Lower lobe of right lung (tissue), 2 donors: Measurements from ENCODE around the gene MPG. TPM values are rescaled to one million over a fixed set of nuclear protein-coding genes. Genes with fewer than 3 reads are reported as not detected.
"Not testable (repeated sequence)": the region's sequence is repeated elsewhere in the genome, so short reads cannot be mapped to it uniquely, and the experiment has no call there.

Experiments used
- ATAC-seq, 2 donors: fragments of 200-7000 bp; cut with Tn5 transposase; one replicate each; pipeline ENCODE4 v1.9.1; 2020 to 2022; ENCODE audit warnings: mild to moderate bottlenecking in 2 of 2, moderate library complexity in 2 of 2
- DNase-seq: peaks from one replicate; pipeline ENCODE4 v3.0.0-alpha.2; 2020
- H3K27ac ChIP-seq: fragments of 200-600 bp; one replicate; pipeline ENCODE4 v1.8.0; 2022
- H3K27me3 ChIP-seq: fragments of 200-600 bp; one replicate; pipeline ENCODE4 v1.8.0; 2022; ENCODE audit warnings: low read depth
- H3K36me3 ChIP-seq: fragments of 200-600 bp; one replicate; pipeline ENCODE4 v1.8.0; 2022; ENCODE audit warnings: mild to moderate bottlenecking
- H3K4me1 ChIP-seq: fragments of 200-600 bp; one replicate; pipeline ENCODE4 v1.8.0; 2022
- H3K4me3 ChIP-seq: fragments of 200-600 bp; one replicate; pipeline ENCODE4 v1.8.0; 2022; ENCODE audit warnings: mild to moderate bottlenecking
- H3K9me3 ChIP-seq: fragments of 200-600 bp; one replicate; pipeline ENCODE4 v1.8.0; 2022
- intact Hi-C: fragments of 100-400 bp; cut with DNase I; formaldehyde crosslinking; loops from one replicate; pipeline ENCODE4 v1.11.0; 2022
- total RNA-seq: library from RNA; stranded (reverse); fragmentation: NEBNext Ultra II Directional; extraction: Animal tissue kit (Norgen Biotek cat#: 25700); gene quantifications from one replicate; pipeline ENCODE4 v1.2.1, GENCODE V29; 2021
- TF ChIP-seq, protein P1 (sequence below): fragments of 200-600 bp; IDR thresholded peaks from one replicate; pipeline ENCODE4 v1.8.0; 2022; ENCODE audit warnings: antibody characterized with exemption, mild to moderate bottlenecking
- donor health status: DM: no; HTN: yes; CAD: no; lungs with severe emphysema.

Gene MPG
- total RNA-seq, 1 donor from 2014 or later = 38.5 TPM

- Histone ChIP-seq H3K4me3 (no peak overlapping the region), H3K27ac (peak overlapping the region; percentile 62), H3K4me1 (peaks cover 16% of the 10 kb centered on the region), H3K9me3 (no peaks in the 10 kb centered on the region), H3K27me3 (no peaks in the 10 kb centered on the region), H3K36me3 (no peaks in the 10 kb centered on the region)
- DNase-seq (no peak), ATAC-seq (peak in 1 of 2 donors; percentile 1)
- intact Hi-C loops = no loop called here
- TF ChIP-seq, protein P1, sequence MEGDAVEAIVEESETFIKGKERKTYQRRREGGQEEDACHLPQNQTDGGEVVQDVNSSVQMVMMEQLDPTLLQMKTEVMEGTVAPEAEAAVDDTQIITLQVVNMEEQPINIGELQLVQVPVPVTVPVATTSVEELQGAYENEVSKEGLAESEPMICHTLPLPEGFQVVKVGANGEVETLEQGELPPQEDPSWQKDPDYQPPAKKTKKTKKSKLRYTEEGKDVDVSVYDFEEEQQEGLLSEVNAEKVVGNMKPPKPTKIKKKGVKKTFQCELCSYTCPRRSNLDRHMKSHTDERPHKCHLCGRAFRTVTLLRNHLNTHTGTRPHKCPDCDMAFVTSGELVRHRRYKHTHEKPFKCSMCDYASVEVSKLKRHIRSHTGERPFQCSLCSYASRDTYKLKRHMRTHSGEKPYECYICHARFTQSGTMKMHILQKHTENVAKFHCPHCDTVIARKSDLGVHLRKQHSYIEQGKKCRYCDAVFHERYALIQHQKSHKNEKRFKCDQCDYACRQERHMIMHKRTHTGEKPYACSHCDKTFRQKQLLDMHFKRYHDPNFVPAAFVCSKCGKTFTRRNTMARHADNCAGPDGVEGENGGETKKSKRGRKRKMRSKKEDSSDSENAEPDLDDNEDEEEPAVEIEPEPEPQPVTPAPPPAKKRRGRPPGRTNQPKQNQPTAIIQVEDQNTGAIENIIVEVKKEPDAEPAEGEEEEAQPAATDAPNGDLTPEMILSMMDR = no peak
Measured at GRCh38 chr16:35678-36305, 42.2 kb upstream of the MPG start.

DNA sequence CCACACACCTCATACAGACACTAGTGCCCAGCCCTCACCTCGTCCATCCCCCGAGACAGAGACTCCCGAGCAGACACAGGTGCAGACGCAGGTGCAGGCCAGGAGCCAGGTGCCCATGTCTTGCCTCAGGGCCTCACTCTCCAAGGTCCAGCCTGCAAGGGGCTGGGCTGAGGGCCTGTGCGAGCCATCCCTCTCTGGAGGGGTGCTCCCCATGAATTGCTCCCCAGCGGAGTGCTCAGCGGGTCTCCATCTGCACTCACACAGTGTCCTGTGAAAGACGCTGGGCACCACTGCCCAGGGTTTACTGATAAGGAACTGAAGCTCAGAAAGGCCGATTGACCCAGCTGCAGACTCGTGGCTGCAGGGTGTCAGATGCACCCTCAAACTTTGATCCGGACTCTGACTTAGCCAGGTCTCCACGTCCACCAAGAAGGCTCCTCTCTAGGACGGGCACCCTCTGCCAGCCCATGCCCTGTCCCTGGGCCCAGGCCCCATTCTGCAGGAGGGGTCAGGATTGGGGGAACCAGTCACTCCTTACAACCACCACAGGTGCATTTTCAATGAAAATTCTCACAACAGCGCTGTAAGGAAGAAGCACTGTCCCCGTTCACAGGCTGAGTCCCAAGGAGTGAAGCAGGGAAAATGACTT lies 41.6 kb upstream of the MPG start:
- DNase-seq (no peak), ATAC-seq (no peak)
- TF ChIP-seq, protein P1 = no peak
- H3K36me3 ChIP-seq = no peaks in the 10 kb centered on the region
- intact Hi-C loops = no loop called here
- no peak overlapping the region for H3K27ac ChIP-seq
- no peaks in the 10 kb centered on the region for H3K27me3 ChIP-seq
- peaks cover 16% of the 10 kb centered on the region for H3K4me1 ChIP-seq
- H3K9me3 ChIP-seq = no peaks in the 10 kb centered on the region
- no peak overlapping the region for H3K4me3 ChIP-seq

- DNase-seq (peak; percentile 58), ATAC-seq (peak; percentile 18 to 62)
- TF ChIP-seq, protein P1 = no peak
- intact Hi-C loops = no loop called here
- no peak overlapping the region for H3K27ac ChIP-seq
- H3K9me3 ChIP-seq = no peaks in the 10 kb centered on the region
- no peaks in the 10 kb centered on the region for H3K27me3 ChIP-seq
- no peak overlapping the region for H3K4me3 ChIP-seq
- no peaks in the 10 kb centered on the region for H3K36me3 ChIP-seq
- H3K4me1 ChIP-seq = peaks cover 16% of the 10 kb centered on the region
Measured at GRCh38 chr16:37511-37910, 40.5 kb upstream of the MPG start.

- peaks cover 16% of the 10 kb centered on the region for H3K4me1 ChIP-seq
- H3K36me3 ChIP-seq, H3K4me3 ChIP-seq, H3K27me3 ChIP-seq, H3K9me3 ChIP-seq, intact Hi-C loops, H3K27ac ChIP-seq, ATAC-seq: not testable (repeated sequence)
- DNase-seq = peak; percentile 32
Measured at GRCh38 chr16:38206-38605, 39.8 kb upstream of the MPG start.

DNA sequence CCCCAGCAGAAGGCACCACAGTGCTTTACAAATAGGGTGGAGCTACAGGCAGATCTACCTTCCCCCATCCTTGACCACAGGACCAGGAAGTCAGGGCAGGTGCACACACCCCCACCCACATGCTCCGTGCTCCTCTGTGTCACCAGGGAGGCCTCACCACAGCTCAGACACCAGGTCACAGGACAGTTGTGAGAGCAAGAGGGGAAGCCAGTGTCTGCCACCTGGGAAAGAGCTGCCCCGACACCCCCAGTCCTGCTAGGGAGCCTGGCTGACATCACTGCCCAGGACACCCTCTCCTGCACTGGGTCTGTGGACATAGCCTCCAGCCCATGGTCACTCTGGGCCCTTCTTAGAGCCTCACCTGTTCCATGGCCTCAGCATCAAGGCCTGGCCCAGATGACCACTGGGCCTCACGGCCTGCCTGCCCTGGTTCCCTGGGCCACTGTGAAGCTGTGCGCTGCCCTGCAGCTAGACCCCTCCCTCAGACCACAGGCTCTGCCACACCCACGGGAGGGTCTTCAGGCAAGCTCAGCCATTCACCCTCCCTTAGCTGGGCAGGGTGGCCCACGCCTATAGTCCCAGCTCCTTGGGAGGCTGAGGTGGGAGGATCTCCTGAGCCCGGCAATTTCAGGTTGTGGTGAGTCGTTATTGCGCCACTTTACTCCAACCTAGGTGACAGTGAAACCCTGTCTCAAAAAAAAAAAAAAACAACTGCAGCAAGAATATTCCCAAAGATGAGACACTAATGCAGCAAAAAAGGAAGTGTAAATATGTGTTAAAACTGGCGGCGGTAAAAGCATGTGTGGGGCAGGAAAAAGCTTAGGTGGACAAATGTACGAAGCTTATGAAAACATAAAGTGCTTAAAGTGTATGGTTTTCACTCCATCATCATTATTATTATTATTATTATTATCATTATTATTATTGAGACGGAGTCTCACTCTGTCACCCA lies 38.8 kb upstream of the MPG start:
- Histone ChIP-seq H3K4me1 (peaks cover 16% of the 10 kb centered on the region), H3K36me3 (peaks cover 6% of the 10 kb centered on the region), H3K4me3 (no peak overlapping the region), H3K27ac (peak overlapping the region; percentile 24), H3K9me3 (no peaks in the 10 kb centered on the region), H3K27me3 (no peaks in the 10 kb centered on the region)
- ATAC-seq (peak; percentile 58 to 80), DNase-seq (peak; percentile 62)
- TF ChIP-seq, protein P1 = no peak
- intact Hi-C loops = no loop called here
